Fibroblast of lung (primary cell): ENCODE results near the gene PGAM2. TPM values are rescaled to one million over a fixed set of nuclear protein-coding genes. Genes with fewer than 3 reads are reported as not detected.
A peak's percentile ranks its signal among the peaks of the same experiment; 100 is the strongest.

ENCODE experiments used
- DNase-seq, 2 donors: peaks; one replicate each; pipeline versions ENCODE4 v3.0.0 to v3.0.0-alpha.2; 2010; ENCODE audit warnings: low read depth in 2 of 2
- H2AFZ ChIP-seq: 2 replicates; pipeline ENCODE4 v1.5.1; 2012; ENCODE audit warnings: low read length, control low read depth, inconsistent platforms
- H3K27ac ChIP-seq: 2 replicates; pipeline ENCODE4 v1.5.1; 2011; ENCODE audit warnings: low read length, control low read depth; ENCODE audit not compliant: insufficient read depth
- H3K27me3 ChIP-seq: 2 replicates; pipeline ENCODE4 v1.5.1; 2011; ENCODE audit warnings: mild to moderate bottlenecking, low read length; ENCODE audit not compliant: control insufficient read depth, insufficient read depth
- H3K36me3 ChIP-seq: 2 replicates; pipeline ENCODE4 v1.5.1; 2011; ENCODE audit warnings: low read length; ENCODE audit not compliant: control insufficient read depth, insufficient read depth
- H3K4me1 ChIP-seq: 2 replicates; pipeline ENCODE4 v1.5.1; 2011; ENCODE audit warnings: low read length; ENCODE audit not compliant: control insufficient read depth, insufficient read depth; ENCODE audit errors: extremely low read depth
- H3K4me2 ChIP-seq: 2 replicates; pipeline ENCODE4 v1.5.1; 2011; ENCODE audit warnings: low read length, control low read depth; ENCODE audit not compliant: insufficient read depth; ENCODE audit errors: extremely low read depth
- H3K4me3 ChIP-seq, 4 experiments: fragments of 200-600 bp in 1 of 4; sonication (generic) in 1 of 4; replicated peaks in 1 of 4; 2 replicates each; pipeline ENCODE4 v1.5.1; 2011 to 2016; ENCODE audit warnings: low read length in 4 of 4, low read depth in 3 of 4, mild to moderate bottlenecking in 3 of 4, control low read depth in 2 of 4, inconsistent platforms in 1 of 4, mixed read lengths in 1 of 4; ENCODE audit not compliant: insufficient read depth in 1 of 4; ENCODE audit errors: control extremely low read depth in 1 of 4
- H3K79me2 ChIP-seq: 2 replicates; pipeline ENCODE4 v1.5.1; 2012; ENCODE audit warnings: mild to moderate bottlenecking, low read length, inconsistent platforms; ENCODE audit not compliant: control insufficient read depth, insufficient read depth
- H3K9ac ChIP-seq: 2 replicates; pipeline ENCODE4 v1.5.1; 2011; ENCODE audit warnings: mild to moderate bottlenecking, low read length, control low read depth; ENCODE audit not compliant: insufficient read depth
- H3K9me3 ChIP-seq: 2 replicates; pipeline ENCODE4 v1.5.1; 2012; ENCODE audit warnings: low read depth, low read length; ENCODE audit not compliant: control insufficient read depth, insufficient read depth
- H4K20me1 ChIP-seq: 2 replicates; pipeline ENCODE4 v1.5.1; 2011; ENCODE audit warnings: low read length; ENCODE audit not compliant: control insufficient read depth, insufficient read depth; ENCODE audit errors: extremely low read depth
- EZH2 ChIP-seq: IDR thresholded peaks from 2 replicates; pipeline ENCODE4 v1.5.1; 2012; ENCODE audit warnings: low read length, control low read depth, mild to moderate bottlenecking; ENCODE audit errors: missing control alignments
- polyA plus RNA-seq, 2 donors: library from polyadenylated mRNA; depleted of rRNA in 1 of 2; stranded (reverse) in 1 of 2; unstranded in 1 of 2; fragments of >200 nt; gene quantifications; 2 replicates each; pipeline ENCODE4 v1.2.1, GENCODE V29; 2011 to 2012; ENCODE audit warnings: missing spikeins in 1 of 2
- total RNA-seq: library from RNA; depleted of rRNA; stranded (reverse); fragments of >200 nt; gene quantifications from 2 replicates; pipeline ENCODE4 v1.2.1, GENCODE V29; 2014
- TF ChIP-seq, protein P1 (sequence below), 2 donors: IDR thresholded peaks in 1 of 2; conservative IDR thresholded peaks in 1 of 2; 1 replicate in 1 of 2; 2 replicates in 1 of 2; pipeline ENCODE4 v1.5.1; 2011 to 2012; ENCODE audit warnings: low read length in 2 of 2, control low read depth in 1 of 2, inconsistent platforms in 1 of 2, low read depth in 1 of 2, mild to moderate bottlenecking in 1 of 2

PGAM2 gene
- total and polyA plus RNA-seq, 2 donors (not counting 1 experiment from before 2014, with no cell fraction given) = 0.33 TPM; not detected in 1

DNA sequence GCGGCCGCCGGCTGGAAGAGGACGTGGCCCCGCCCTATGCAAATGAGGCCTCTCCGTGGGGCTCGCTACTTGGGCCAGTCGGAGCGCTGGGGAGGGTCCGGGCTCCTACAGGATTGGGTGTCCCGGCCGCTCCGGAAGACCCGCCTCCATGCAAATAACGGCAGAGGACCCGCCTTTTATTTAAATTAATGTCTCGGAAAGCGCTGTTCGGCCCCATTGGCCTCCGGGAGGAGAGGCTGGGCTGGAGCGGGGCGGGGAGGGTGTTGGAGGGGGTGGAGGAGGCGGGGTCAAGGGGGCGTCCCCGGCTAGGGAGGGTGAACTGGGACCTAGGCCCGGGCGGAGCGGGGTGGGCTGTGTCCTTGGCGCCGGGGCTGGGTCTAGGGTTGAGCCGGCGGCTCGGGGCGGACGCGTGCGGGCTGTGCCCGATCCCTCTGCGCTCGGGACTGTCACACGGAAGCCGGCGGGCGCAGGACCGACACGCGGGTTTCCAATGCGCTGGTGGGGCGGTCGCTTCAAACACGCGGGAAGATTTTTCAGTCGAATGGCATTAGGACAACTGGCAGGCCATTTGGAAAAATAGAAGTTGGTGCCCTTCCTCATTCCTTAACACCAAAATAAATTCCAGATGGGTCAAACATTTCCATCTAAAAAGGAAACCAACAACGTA lies 17.3 kb upstream of the PGAM2 start:
- H3K27me3 ChIP-seq = no peaks in the 10 kb centered on the region
- H3K4me2 ChIP-seq = peak overlapping the region; percentile 89
- H3K4me3 ChIP-seq = peak overlapping the region; percentile 48 to 95 (median 62)
- peak; percentile 98 to 99 for DNase-seq
- TF ChIP-seq EZH2 = no peak
- TF ChIP-seq, protein P1, sequence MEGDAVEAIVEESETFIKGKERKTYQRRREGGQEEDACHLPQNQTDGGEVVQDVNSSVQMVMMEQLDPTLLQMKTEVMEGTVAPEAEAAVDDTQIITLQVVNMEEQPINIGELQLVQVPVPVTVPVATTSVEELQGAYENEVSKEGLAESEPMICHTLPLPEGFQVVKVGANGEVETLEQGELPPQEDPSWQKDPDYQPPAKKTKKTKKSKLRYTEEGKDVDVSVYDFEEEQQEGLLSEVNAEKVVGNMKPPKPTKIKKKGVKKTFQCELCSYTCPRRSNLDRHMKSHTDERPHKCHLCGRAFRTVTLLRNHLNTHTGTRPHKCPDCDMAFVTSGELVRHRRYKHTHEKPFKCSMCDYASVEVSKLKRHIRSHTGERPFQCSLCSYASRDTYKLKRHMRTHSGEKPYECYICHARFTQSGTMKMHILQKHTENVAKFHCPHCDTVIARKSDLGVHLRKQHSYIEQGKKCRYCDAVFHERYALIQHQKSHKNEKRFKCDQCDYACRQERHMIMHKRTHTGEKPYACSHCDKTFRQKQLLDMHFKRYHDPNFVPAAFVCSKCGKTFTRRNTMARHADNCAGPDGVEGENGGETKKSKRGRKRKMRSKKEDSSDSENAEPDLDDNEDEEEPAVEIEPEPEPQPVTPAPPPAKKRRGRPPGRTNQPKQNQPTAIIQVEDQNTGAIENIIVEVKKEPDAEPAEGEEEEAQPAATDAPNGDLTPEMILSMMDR (conservative IDR thresholded peaks at IDR 0.05 in 1 of 2, IDR thresholded peaks at IDR 0.05 in 1 of 2; ENCODE audit: low read depth in 1 of 2, low read length in 2 of 2) = no peak
- peaks cover 6% of the 10 kb centered on the region for H3K79me2 ChIP-seq
- peak overlapping the region; percentile 87 for H3K27ac ChIP-seq
- no peaks in the 10 kb centered on the region for H4K20me1 ChIP-seq
- H3K36me3 ChIP-seq = peaks cover 17% of the 10 kb centered on the region
- peak overlapping the region; percentile 42 for H2AFZ ChIP-seq
- peaks cover 8% of the 10 kb centered on the region for H3K4me1 ChIP-seq
- no peaks in the 10 kb centered on the region for H3K9me3 ChIP-seq
- H3K9ac ChIP-seq = peak overlapping the region; percentile 76

- Histone ChIP-seq H3K27ac (no peak overlapping the region), H3K9ac (no peak overlapping the region), H3K4me2 (peak overlapping the region; percentile 66), H2AFZ (no peak overlapping the region), H3K79me2 (peaks cover 6% of the 10 kb centered on the region), H4K20me1 (no peaks in the 10 kb centered on the region), H3K27me3 (no peaks in the 10 kb centered on the region), H3K4me1 (peaks cover 3% of the 10 kb centered on the region), H3K4me3 (peak overlapping the region; percentile 40 to 95 (median 78)), H3K36me3 (peaks cover 18% of the 10 kb centered on the region), H3K9me3 (no peaks in the 10 kb centered on the region)
- TF ChIP-seq EZH2 = no peak
- TF ChIP-seq, protein P1 (conservative IDR thresholded peaks at IDR 0.05 in 1 of 2, IDR thresholded peaks at IDR 0.05 in 1 of 2; ENCODE audit: low read depth in 1 of 2, low read length in 2 of 2) = no peak
- DNase-seq = no peak
Measured at GRCh38 chr7:44081266-44081748, 15.9 kb upstream of the PGAM2 start.

- Histone ChIP-seq H3K9me3 (no peaks in the 10 kb centered on the region), H3K4me2 (peak overlapping the region; percentile 66), H3K27ac (no peak overlapping the region), H3K79me2 (peaks cover 6% of the 10 kb centered on the region), H3K4me3 (peak overlapping the region in 2 of 4 experiments; percentile 40 to 95), H4K20me1 (no peaks in the 10 kb centered on the region), H2AFZ (no peak overlapping the region), H3K9ac (no peak overlapping the region), H3K36me3 (peaks cover 18% of the 10 kb centered on the region), H3K4me1 (peaks cover 3% of the 10 kb centered on the region), H3K27me3 (no peaks in the 10 kb centered on the region)
- no peak for TF ChIP-seq EZH2
- TF ChIP-seq, protein P1 (conservative IDR thresholded peaks at IDR 0.05 in 1 of 2, IDR thresholded peaks at IDR 0.05 in 1 of 2; ENCODE audit: low read depth in 1 of 2, low read length in 2 of 2) = no peak
- no peak for DNase-seq
Measured at GRCh38 chr7:44080686-44081265, 15.4 kb upstream of the PGAM2 start.
